ENCODE data around the gene ABCC1.

- no peak for TF ChIP-seq CTCF (IDR thresholded peaks at IDR 0.05; ENCODE audit: low read depth, low read length)
- TF ChIP-seq EZH2phosphoT487 (IDR thresholded peaks at IDR 0.05; ENCODE audit: low read depth), result no peak
Observed at GRCh38 chr16:15949210-15950160, at the start of gene ABCC1.
